ENCODE results near the gene NEURL1B. TPM values are rescaled to one million over a fixed set of nuclear protein-coding genes. Genes with fewer than 3 reads are reported as not detected.

Gene NEURL1B
- total RNA-seq, 1 donor from 2014 or later, result 0.05 TPM

DNA sequence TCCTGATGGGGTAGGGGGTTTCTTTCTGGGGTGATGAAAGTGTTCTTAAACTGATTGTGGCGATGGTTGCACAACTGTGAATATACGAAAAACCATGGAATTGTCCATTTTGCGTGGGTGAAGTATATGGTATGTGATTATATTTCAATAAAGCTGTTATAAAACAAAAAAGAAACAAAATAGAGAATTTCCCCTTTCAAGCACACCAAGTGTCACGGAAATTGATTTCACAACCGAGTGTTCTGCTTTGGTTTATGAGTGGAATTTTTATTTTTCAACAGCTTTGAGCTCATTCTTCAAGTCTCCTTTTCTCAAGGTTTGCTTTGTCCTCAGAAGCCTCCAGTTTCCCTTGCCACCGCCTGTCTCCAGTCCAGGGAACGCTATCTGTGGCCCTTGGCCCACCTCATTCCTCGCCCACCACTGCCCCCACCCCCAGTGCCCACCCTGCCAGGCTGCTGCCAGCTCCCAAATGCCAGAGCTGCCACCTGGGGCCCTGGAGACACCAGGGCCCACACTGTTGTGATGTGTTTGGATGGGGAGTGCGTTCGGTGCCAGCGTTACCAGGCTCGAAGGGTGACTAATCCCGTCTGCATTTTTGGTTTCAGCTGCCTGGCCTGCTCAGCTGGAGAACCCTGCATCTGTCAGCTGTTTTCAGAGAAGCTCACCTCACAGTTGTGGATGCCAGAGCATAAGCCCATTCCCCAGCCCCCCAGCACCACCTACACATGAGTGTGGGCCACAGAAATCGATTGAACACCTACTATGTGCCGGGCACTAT lies 99.6 kb downstream of the NEURL1B start:
- Mint-ChIP-seq H3K36me3 (ENCODE audit: low read depth) (no peaks in the 10 kb centered on the region), H3K27me3 (ENCODE audit: insufficient read depth) (peaks cover 2% of the 10 kb centered on the region), H3K4me1 (ENCODE audit: low read depth) (no peaks in the 10 kb centered on the region), H3K9me3 (no peaks in the 10 kb centered on the region), H3K4me3 (no peak overlapping the region), H3K27ac (no peak overlapping the region)
- no peak for DNase-seq (ENCODE audit: low spot score)
- intact Hi-C loops (cut with micrococcal nuclease), result no loop called here

Other genes with a start within 250 kb of the NEURL1B start
- gene SH3PXD2B, start 186.7 kb upstream of the NEURL1B start, total RNA-seq, result 0.26 and 0.32 TPM in 2 replicates
- 11.9 and 12.5 TPM in 2 replicates for gene DUSP1, start 129.9 kb downstream of the NEURL1B start, total RNA-seq
- 47.4 and 47.9 TPM in 2 replicates for gene ERGIC1, start 193.0 kb downstream of the NEURL1B start, total RNA-seq